Fibroblast of skin of left quadriceps (primary cell): ENCODE results near the gene SLC4A5.

Experiments used
- DNase-seq, 2 experiments: peaks; one replicate each; pipeline ENCODE4 v3.0.0-alpha.2; 2013; ENCODE audit warnings: low read depth in 2 of 2

The SLC4A5 gene, protein sequence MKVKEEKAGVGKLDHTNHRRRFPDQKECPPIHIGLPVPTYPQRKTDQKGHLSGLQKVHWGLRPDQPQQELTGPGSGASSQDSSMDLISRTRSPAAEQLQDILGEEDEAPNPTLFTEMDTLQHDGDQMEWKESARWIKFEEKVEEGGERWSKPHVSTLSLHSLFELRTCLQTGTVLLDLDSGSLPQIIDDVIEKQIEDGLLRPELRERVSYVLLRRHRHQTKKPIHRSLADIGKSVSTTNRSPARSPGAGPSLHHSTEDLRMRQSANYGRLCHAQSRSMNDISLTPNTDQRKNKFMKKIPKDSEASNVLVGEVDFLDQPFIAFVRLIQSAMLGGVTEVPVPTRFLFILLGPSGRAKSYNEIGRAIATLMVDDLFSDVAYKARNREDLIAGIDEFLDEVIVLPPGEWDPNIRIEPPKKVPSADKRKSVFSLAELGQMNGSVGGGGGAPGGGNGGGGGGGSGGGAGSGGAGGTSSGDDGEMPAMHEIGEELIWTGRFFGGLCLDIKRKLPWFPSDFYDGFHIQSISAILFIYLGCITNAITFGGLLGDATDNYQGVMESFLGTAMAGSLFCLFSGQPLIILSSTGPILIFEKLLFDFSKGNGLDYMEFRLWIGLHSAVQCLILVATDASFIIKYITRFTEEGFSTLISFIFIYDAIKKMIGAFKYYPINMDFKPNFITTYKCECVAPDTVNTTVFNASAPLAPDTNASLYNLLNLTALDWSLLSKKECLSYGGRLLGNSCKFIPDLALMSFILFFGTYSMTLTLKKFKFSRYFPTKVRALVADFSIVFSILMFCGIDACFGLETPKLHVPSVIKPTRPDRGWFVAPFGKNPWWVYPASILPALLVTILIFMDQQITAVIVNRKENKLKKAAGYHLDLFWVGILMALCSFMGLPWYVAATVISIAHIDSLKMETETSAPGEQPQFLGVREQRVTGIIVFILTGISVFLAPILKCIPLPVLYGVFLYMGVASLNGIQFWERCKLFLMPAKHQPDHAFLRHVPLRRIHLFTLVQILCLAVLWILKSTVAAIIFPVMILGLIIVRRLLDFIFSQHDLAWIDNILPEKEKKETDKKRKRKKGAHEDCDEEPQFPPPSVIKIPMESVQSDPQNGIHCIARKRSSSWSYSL

GRCh38 chr2:74343316-74343715 is at the start of gene SLC4A5:
TSS of gene SLC4A5 (minus strand) at chr2:74343416. CDS start at chr2:74315023, 28,393 bp downstream.
- no peak for DNase-seq

DNA sequence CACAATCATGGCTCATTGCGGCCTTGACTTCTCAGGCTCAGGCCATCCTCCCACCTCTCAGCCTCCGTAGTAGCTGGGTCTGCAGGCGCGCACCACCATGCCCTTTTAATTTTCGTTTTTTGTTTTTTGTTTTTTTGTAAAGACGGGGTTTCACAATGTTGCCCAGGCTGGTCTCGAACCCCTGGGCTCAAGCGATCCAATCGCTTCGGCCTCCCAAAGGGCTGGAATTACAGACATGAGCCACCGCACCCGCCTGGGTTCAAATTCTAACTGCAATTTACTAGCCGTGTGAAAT is 49.2 kb upstream of the SLC4A5 start:
- DNase-seq, result no peak

DNA sequence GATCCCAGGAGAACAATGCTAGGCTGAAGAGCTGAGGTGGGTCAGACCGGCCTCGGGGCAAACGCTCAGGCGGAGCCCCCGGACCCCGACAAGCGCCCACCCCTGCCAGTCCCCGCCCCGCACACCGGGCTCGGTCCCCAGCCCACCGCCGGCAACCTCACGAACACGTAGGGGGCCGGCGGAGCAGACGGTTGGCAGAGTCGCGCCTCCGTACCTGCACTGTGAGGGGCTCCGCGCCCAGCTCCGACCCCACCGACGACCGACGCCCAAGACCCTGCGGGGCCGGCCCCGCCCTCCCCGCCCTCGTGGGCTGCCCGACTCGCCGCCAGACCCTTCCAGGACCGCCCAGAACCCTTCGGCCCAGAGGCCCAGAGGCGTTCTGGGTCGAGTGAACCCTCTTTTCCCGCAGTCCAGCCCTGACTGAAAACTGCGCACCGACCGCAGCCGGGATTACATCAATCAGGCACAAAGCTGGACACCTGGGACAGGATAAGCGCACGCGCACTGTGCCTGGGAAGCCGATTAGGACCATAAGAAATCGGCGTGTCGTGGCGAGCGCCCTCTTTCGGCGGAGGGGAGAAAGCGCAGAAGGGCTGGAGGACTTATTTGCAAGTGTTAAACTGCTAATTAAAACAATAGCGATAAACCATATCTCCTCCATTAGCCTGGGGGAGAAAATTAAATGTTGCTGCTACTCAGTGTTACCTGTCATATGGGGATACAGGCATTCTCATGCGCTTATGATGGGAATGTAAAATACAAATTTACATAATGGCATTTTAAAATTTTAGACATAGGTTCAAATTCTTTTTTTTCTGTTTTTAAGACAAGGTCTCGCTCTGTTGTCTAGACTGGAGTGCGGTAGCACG is 48.6 kb upstream of the SLC4A5 start:
- peak; percentile 74 to 76 for DNase-seq

GRCh38 chr2:74391209-74391579 is 48.0 kb upstream of the SLC4A5 start:
- DNase-seq, result no peak

DNA sequence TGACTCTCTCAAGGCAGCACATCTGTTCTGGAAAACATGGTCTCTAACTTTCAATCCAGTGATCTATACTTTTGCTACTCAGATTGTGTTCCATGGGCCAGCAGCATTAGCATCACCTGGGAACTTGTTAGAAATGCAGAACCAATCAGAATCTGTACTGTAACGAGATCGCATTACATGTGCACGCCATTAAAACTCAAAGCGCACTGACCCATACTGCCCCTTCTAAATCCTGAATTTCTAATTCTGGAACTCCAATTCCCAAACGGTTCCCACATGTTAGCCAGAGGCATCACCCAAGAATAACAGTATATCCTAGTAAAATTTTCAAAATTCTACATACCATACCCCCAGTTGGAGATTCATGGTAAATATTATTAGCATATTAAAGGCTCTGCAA is 47.4 kb upstream of the SLC4A5 start:
- DNase-seq, result no peak

GRCh38 chr2:74387346-74387745 is 44.1 kb upstream of the SLC4A5 start:
- no peak for DNase-seq

DNA sequence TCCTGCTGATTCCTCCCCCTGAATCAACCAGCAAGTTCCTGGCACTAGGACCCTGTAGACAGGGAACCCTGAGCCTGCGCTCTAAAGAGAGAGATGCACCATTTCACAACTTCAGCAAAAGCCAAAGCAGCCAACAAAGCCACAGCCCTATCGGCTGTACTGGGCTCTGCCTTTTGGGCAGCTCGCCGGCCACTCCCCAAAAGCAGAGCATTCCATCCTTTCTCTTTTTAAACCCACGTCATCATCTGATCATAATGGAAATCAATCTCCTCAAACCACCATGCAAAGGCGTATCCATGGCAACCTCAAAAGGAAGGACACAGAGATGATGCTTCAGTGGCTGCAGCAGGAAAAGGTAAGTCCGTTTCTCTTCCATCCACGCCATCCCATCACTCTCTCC is 42.2 kb upstream of the SLC4A5 start:
- DNase-seq, result no peak

- no peak for DNase-seq
These were observed 40.8 kb upstream of the SLC4A5 start for GRCh38 chr2:74384051-74384450.

DNA sequence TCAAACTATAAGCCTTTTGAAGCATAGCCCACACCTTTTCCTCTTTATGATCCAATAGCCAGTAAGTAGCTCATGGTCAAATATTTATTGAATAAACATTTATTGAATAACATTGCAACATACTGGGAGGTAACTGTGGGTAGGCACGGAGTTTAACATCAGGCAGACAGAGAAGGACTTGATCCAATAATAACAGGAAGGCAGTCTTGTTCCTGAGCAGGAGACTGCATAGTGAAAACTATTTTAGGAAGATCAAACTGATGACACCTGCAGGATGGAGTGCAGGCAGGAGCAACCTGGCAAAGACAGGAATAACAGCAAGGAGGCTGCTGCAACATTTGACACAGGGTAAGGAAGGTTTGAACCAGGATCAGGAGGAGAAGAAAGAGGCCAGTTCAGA is 40.0 kb upstream of the SLC4A5 start:
- DNase-seq, result no peak

GRCh38 chr2:74381751-74382150 is 38.5 kb upstream of the SLC4A5 start:
- DNase-seq, result no peak

DNA sequence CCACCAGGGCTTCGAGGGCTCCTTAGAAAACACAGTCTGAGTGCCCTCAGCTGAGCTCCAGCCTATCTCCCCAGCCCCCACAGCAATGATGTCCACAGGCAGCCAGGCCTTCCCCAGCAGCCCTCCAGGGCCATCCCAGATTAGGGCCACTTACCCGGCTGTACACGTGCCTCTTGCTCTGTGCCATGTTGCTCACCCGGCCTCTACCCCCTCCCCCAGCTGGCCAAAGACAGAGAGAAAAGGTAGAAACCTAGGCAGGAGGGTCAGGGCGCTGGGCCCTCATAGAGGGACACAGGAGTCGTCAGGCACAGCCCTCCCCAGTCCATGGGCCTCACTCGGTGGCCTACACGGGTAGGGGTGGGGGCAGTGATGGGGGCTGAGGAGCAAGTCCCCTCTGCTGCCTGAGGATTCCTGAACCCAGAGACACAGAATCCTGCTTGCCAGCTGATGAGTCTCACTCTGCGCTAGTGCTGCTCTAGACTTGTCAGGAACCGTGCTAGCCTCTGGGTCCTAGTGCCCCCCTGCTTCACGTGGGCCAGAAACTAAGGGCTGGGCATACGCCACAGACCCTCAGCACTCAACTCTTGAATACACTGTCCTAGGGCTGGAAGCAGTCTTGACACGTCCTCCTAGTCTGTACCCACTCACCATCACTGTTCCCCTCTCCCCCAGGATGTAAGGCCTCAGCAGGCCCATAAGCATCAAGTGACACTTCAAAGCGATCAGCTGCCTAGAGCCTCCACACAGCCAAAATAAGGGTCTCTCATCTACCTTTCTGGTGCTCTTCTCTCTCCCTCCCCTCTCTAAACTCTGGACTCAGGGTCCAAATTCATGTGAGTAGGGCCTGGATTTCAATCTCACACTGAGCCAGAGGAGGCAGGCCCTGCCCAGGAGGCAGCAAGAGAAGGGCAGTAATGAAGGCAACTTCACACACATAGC is 36.9 kb upstream of the SLC4A5 start, which contains the start of gene DCTN1:
TSS of gene DCTN1 (minus strand) at position 461 of the 939 bp plus-strand sequence. CDS start at position 187, 274 bp downstream.
- peak; percentile 18 to 20 for DNase-seq

- no peak for DNase-seq
These were observed 34.8 kb upstream of the SLC4A5 start for GRCh38 chr2:74378007-74378406.

- DNase-seq, result no peak
These were observed 32.6 kb upstream of the SLC4A5 start for GRCh38 chr2:74375838-74376237.

- peak; percentile 21 to 35 for DNase-seq
These were observed 31.4 kb upstream of the SLC4A5 start for GRCh38 chr2:74374509-74375205.

DNA sequence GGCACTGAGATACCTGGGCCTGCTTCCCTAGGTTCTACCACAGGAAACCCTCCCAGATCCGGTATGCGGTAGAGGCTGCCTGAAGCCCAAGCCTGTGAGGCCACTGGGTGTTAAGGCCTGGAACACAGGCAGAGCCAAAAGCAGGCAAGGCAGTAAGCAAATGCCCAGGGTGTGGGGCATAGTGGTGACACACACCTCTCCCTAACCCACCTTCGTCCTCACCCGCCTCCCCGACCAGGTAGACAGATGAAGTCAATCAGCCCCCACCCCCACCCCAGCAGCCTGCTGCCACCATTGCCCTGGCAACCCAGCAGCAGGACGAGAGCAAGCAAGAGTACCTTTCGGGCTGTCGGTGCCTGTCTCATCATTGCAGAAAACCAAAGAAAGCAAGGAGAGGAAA is 30.8 kb upstream of the SLC4A5 start:
- no peak for DNase-seq

GRCh38 chr2:74373221-74373676 is 30.0 kb upstream of the SLC4A5 start:
- DNase-seq, result no peak

DNA sequence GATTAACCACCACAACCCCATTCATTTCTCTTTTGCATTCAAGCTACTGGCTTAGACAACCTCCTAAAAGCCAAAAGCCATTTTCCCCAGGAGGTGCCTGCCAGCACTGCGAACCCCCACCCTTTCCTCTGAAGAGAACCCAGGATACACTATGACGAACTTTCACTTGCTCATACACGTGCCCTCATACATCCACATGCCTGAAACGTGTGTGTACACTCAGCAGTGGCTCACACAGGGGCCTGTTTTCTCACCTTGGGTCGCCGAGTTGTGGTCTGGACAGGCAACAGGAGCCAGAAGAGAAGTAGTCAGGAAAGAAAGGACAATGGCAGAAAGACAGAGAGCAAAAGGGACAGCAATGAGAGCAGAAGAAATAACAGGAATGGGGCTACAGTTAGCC is 29.5 kb upstream of the SLC4A5 start:
- no peak for DNase-seq

DNA sequence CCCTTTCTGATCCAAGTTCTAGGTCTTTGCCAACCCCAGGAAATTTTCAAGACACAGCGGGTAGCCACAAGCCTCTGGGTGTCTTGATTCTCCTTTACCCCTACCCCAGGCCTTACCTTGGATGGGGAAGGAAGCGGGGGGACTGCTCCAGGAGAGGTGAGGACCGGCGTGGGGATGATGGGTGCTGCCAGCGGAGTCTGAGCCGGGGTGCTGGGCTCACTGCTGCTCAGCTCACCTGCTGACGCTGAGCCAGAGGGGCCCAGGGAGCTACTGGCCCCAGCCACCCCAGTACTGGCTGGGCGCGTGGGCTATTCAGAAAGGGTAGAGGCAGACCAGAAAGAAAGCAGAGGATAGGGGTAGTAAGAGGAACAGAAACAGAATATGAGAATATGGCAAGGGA is 28.2 kb upstream of the SLC4A5 start:
- DNase-seq, result no peak

- no peak for DNase-seq
These were observed 26.8 kb upstream of the SLC4A5 start for GRCh38 chr2:74369976-74370375.

DNA sequence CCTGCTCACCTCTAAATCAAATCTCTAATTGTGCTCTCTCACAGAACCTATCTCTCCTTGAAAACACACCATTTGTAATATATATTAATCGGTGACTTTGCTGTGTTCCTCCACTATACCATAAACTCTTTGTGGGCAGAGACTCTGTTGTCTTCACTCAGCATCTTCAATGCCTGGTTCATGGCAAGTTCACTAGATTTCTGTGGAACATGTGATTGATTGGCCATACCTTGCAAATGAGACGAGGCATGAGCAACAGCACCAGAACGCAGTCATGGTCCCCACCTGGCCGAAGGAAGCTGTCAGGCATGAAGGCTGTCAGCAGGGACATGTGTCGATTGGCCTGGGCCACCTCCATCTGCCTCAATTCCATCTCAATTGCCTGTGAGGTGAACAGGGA is 25.3 kb upstream of the SLC4A5 start:
- DNase-seq, result no peak
